Testis (tissue), 2 donors: ENCODE results near the gene CETN1.

Experiments
- CTCF ChIP-seq, 3 experiments: fragments of 450-650 bp in 2 of 3; fragments of 200-600 bp in 1 of 3; sonication (generic) in 1 of 3; IDR thresholded peaks; one replicate each; pipeline ENCODE4 v1.5.1; 2016 to 2019; ENCODE audit warnings: antibody characterized with exemption in 3 of 3, mild to moderate bottlenecking in 2 of 3, moderate library complexity in 1 of 3
- POLR2A ChIP-seq: fragments of 450-650 bp; IDR thresholded peaks from one replicate; pipeline ENCODE4 v1.6.1; 2017; ENCODE audit warnings: antibody characterized with exemption, mild to moderate bottlenecking, moderate library complexity

- no peak for TF ChIP-seq POLR2A
- no peak for TF ChIP-seq CTCF (IDR thresholded peaks at IDR 0.05)
Measured at GRCh38 chr18:622289-622688, 42.1 kb downstream of the CETN1 start.
